Mononuclear cell (primary cell): ENCODE data around the gene ICAM2. TPM values are rescaled to one million over a fixed set of nuclear protein-coding genes. Genes with fewer than 3 reads are reported as not detected.

Experiments
- H3K27me3 ChIP-seq: 2 replicates; pipeline ENCODE4 v1.6.0; 2011; ENCODE audit warnings: low read length, control low read depth; ENCODE audit not compliant: insufficient read depth
- H3K4me1 ChIP-seq: 2 replicates; pipeline ENCODE4 v1.5.1; 2011; ENCODE audit warnings: mild to moderate bottlenecking, low read length, control low read depth; ENCODE audit not compliant: insufficient read depth
- H3K4me3 ChIP-seq: 2 replicates; pipeline ENCODE4 v1.5.1; 2011; ENCODE audit warnings: mild to moderate bottlenecking, low read length, moderate library complexity
- H3K9me3 ChIP-seq: 2 replicates; pipeline ENCODE4 v1.5.1; 2011; ENCODE audit warnings: low read depth, mild to moderate bottlenecking, control low read depth, low read length
- total RNA-seq: library from RNA; depleted of rRNA; stranded (reverse); fragments of >200 nt; gene quantifications from one replicate; pipeline ENCODE4 v1.2.3, GENCODE V29; 2012

Gene ICAM2
- total RNA-seq, 1 donor: 40.1 TPM

- Histone ChIP-seq H3K27me3 (no peaks in the 10 kb centered on the region), H3K4me3 (no peak overlapping the region), H3K4me1 (peaks cover 27% of the 10 kb centered on the region), H3K9me3 (no peaks in the 10 kb centered on the region)
Measured at GRCh38 chr17:64055183-64056142, 35.0 kb upstream of the ICAM2 start.

- H3K4me3 ChIP-seq: no peak overlapping the region
- H3K9me3 ChIP-seq: no peaks in the 10 kb centered on the region
- H3K4me1 ChIP-seq: peaks cover 29% of the 10 kb centered on the region
- H3K27me3 ChIP-seq: no peaks in the 10 kb centered on the region
Measured at GRCh38 chr17:64054304-64054703, 33.9 kb upstream of the ICAM2 start.

GRCh38 chr17:64053101-64053500 is 32.7 kb upstream of the ICAM2 start:
- Histone ChIP-seq H3K9me3 (no peaks in the 10 kb centered on the region), H3K4me1 (peaks cover 29% of the 10 kb centered on the region)

GRCh38 chr17:64051153-64051552 is 30.7 kb upstream of the ICAM2 start:
- H3K4me3 ChIP-seq: no peak overlapping the region
- peaks cover 21% of the 10 kb centered on the region for H3K4me1 ChIP-seq
- H3K9me3 ChIP-seq: no peaks in the 10 kb centered on the region
- no peaks in the 10 kb centered on the region for H3K27me3 ChIP-seq

More at GRCh38 chr17:64053101-64053500, 32.7 kb upstream of the ICAM2 start:
- Histone ChIP-seq H3K4me3 (no peak overlapping the region), H3K27me3 (no peaks in the 10 kb centered on the region)

- Histone ChIP-seq H3K27me3 (no peaks in the 10 kb centered on the region), H3K4me1 (peaks cover 18% of the 10 kb centered on the region), H3K9me3 (no peaks in the 10 kb centered on the region), H3K4me3 (no peak overlapping the region)
Measured at GRCh38 chr17:64048805-64049204, 28.4 kb upstream of the ICAM2 start.

GRCh38 chr17:64045176-64045575 is 24.7 kb upstream of the ICAM2 start:
- H3K9me3 ChIP-seq: no peaks in the 10 kb centered on the region
- no peaks in the 10 kb centered on the region for H3K27me3 ChIP-seq
- H3K4me1 ChIP-seq: peaks cover 5% of the 10 kb centered on the region
- no peak overlapping the region for H3K4me3 ChIP-seq

- Histone ChIP-seq H3K9me3 (no peaks in the 10 kb centered on the region), H3K27me3 (no peaks in the 10 kb centered on the region), H3K4me1 (no peaks in the 10 kb centered on the region), H3K4me3 (no peak overlapping the region)
Measured at GRCh38 chr17:64042700-64043485, 22.5 kb upstream of the ICAM2 start.

GRCh38 chr17:64041912-64042311 is 21.5 kb upstream of the ICAM2 start:
- no peak overlapping the region for H3K4me3 ChIP-seq
- H3K27me3 ChIP-seq: no peaks in the 10 kb centered on the region
- H3K4me1 ChIP-seq: no peaks in the 10 kb centered on the region
- no peaks in the 10 kb centered on the region for H3K9me3 ChIP-seq

- Histone ChIP-seq H3K4me1 (no peaks in the 10 kb centered on the region), H3K27me3 (no peaks in the 10 kb centered on the region), H3K4me3 (no peak overlapping the region), H3K9me3 (no peaks in the 10 kb centered on the region)
Measured at GRCh38 chr17:64040206-64040605, 19.8 kb upstream of the ICAM2 start.

- no peaks in the 10 kb centered on the region for H3K9me3 ChIP-seq
- no peaks in the 10 kb centered on the region for H3K27me3 ChIP-seq
- no peak overlapping the region for H3K4me3 ChIP-seq
- no peaks in the 10 kb centered on the region for H3K4me1 ChIP-seq
Measured at GRCh38 chr17:64039106-64039400, 18.6 kb upstream of the ICAM2 start.

- H3K4me1 ChIP-seq: no peaks in the 10 kb centered on the region
- H3K9me3 ChIP-seq: no peaks in the 10 kb centered on the region
- no peaks in the 10 kb centered on the region for H3K27me3 ChIP-seq
- no peak overlapping the region for H3K4me3 ChIP-seq
Measured at GRCh38 chr17:64038331-64039105, 18.1 kb upstream of the ICAM2 start.

GRCh38 chr17:64037802-64038201 is 17.4 kb upstream of the ICAM2 start:
- Histone ChIP-seq H3K4me3 (no peak overlapping the region), H3K27me3 (no peaks in the 10 kb centered on the region), H3K4me1 (no peaks in the 10 kb centered on the region), H3K9me3 (no peaks in the 10 kb centered on the region)

GRCh38 chr17:64037180-64037579 is 16.7 kb upstream of the ICAM2 start:
- H3K4me1 ChIP-seq: no peaks in the 10 kb centered on the region
- no peak overlapping the region for H3K4me3 ChIP-seq
- no peaks in the 10 kb centered on the region for H3K27me3 ChIP-seq
- no peaks in the 10 kb centered on the region for H3K9me3 ChIP-seq

GRCh38 chr17:64036198-64036922 is 15.9 kb upstream of the ICAM2 start:
- H3K4me1 ChIP-seq: no peaks in the 10 kb centered on the region
- H3K4me3 ChIP-seq: no peak overlapping the region
- H3K9me3 ChIP-seq: no peaks in the 10 kb centered on the region
- H3K27me3 ChIP-seq: no peaks in the 10 kb centered on the region
